Heart right ventricle (tissue), 16 donors: ENCODE data around the gene RBFOX1. TPM values are rescaled to one million over a fixed set of nuclear protein-coding genes. Genes with fewer than 3 reads are reported as not detected.

Experiments used
- ATAC-seq, 8 donors: fragments of 200-7000 bp; cut with Tn5 transposase; one replicate each; pipeline ENCODE4 v1.9.1; 2020; ENCODE audit warnings: mild to moderate bottlenecking in 8 of 8, moderate library complexity in 8 of 8, moderate number of reproducible peaks in 1 of 8
- DNase-seq, 2 donors: peaks; one replicate each; pipeline ENCODE4 v3.0.0-alpha.2; 2020
- H3K27ac ChIP-seq, 10 donors: fragments of 200-600 bp; sonication (generic) in 2 of 10; one replicate each; pipeline versions ENCODE4 v1.5.0 to v1.8.0; 2020 to 2022; ENCODE audit warnings: mild to moderate bottlenecking in 3 of 10
- H3K27me3 ChIP-seq, 7 donors: fragments of 200-600 bp; one replicate each; pipeline ENCODE4 v1.8.0; 2021 to 2022; ENCODE audit warnings: mild to moderate bottlenecking in 2 of 7
- H3K36me3 ChIP-seq, 9 donors: fragments of 200-600 bp; sonication (generic) in 1 of 9; one replicate each; pipeline versions ENCODE4 v1.5.0 to v1.8.0; 2020 to 2022; ENCODE audit warnings: mild to moderate bottlenecking in 2 of 9
- H3K4me1 ChIP-seq, 9 donors: fragments of 200-600 bp; sonication (generic) in 1 of 9; one replicate each; pipeline versions ENCODE4 v1.5.0 to v1.8.0; 2020 to 2022; ENCODE audit warnings: mild to moderate bottlenecking in 4 of 9
- H3K4me3 ChIP-seq, 10 donors: fragments of 200-600 bp; sonication (generic) in 2 of 10; one replicate each; pipeline versions ENCODE4 v1.5.0 to v1.8.0; 2020 to 2022; ENCODE audit warnings: mild to moderate bottlenecking in 7 of 10, moderate library complexity in 2 of 10
- H3K9me3 ChIP-seq, 11 donors: fragments of 200-600 bp in 10 of 11; sonication (generic) in 2 of 11; one replicate each; pipeline versions ENCODE4 v1.5.0 to v1.8.0; 2013 to 2022; ENCODE audit warnings: mild to moderate bottlenecking in 2 of 11, control low read depth in 1 of 11, moderate library complexity in 1 of 11
- CTCF ChIP-seq, 9 donors: fragments of 200-600 bp; sonication (generic) in 2 of 9; IDR thresholded peaks; one replicate each; pipeline versions ENCODE4 v1.5.0 to v1.8.0; 2021 to 2022; ENCODE audit warnings: antibody characterized with exemption in 9 of 9, mild to moderate bottlenecking in 5 of 9, moderate library complexity in 1 of 9
- whole genome bisulfite sequencing, 2 donors: extraction: QIAGEN DNeasy Blood & Tissue Kit; methylation state at CpG; one replicate each; pipeline ENCODE4 v1.1.7; 2013; ENCODE audit warnings: inconsistent platforms in 1 of 2; 5-methylcytosine and 5-hydroxymethylcytosine counted together
- intact Hi-C, 10 donors: fragments of 100-400 bp; cut with DNase I; formaldehyde crosslinking; loops; one replicate each; pipeline versions ENCODE4 v1.11.1 to v1.14.2; 2022
- polyA plus RNA-seq, 2 donors: library from polyadenylated mRNA; stranded (reverse); fragments of 200-250 nt; gene quantifications; one replicate each; pipeline ENCODE4 v1.2.3, GENCODE V29; 2013
- total RNA-seq, 10 donors: library from RNA; stranded (reverse); fragmentation: NEBNext Ultra II Directional in 3 of 10; extraction: Animal tissue kit (Norgen Biotek cat#: 25700) in 3 of 10; gene quantifications; one replicate each; pipeline versions ENCODE4 v1.2.1 to v1.2.4, GENCODE V29; 2021 to 2023
- donor health status: Arrhythmogenic right ventricular cardiomyopathy.
- donor health status: ischemic (EF 13 %, LVEDD 7.1; RV severe dilation, severe dysfunction).
- donor health status: healthy with polysubstance abuse.
- donor health status: DM: no; HTN: yes; CAD: no.
- donor health status: DM: no; HTN: no; CAD: no.
- donor health status: ischemic (EF 25% LVEDD 6.9; RV normal size, moderate dysfunction).
- donor health status: ischemic (EF 25% LVEDD 5.7; RV mildly dilated, moderate dysfunction).
- donor health status: healthy.
- donor health status: DM: yes; HTN: yes; CAD: no.
- donor health status: Ischemic cardiomyopathy.
- donor health status: ischemic (EF 35%, LVEDD 5.7; RV mildly dilated, moderate dysfunction).
- donor health status: nonischemic (EF 11% LVEDD 7.7; RV severe dilation, severe dysfunction).
- donor health status: DM: yes; HTN: yes; CAD: no.
- donor health status: PGD.
- donor health status: ischemic (EF 29% LVEDD 5.4; RV normal size, mild dysfunction).
- donor health status: nonischemic (EF 23%, LVEDD 6.1; RV moderate dilation, normal function).

RBFOX1 gene
- total and polyA plus RNA-seq, 12 donors = 11.1 to 82.9 (median 53.4) TPM

- Histone ChIP-seq H3K36me3 (no peaks in the 10 kb centered on the region), H3K4me1 (peaks cover 0 to 33% (median 9%) of the 10 kb centered on the region in 9 donors), H3K9me3 (peaks cover 0 to under 1% (median 0%) of the 10 kb centered on the region in 11 donors), H3K27ac (no peak overlapping the region), H3K27me3 (no peaks in the 10 kb centered on the region), H3K4me3 (no peak overlapping the region)
- TF ChIP-seq CTCF (IDR thresholded peaks at IDR 0.05) = no peak
- WGBS, 2 donors = 47 to 55% methylated on average over 3 of the region's 3 CpGs
- ATAC-seq = peak in 2 of 8 donors; percentile 42 to 56
- intact Hi-C loops = no loop called here
- no peak for DNase-seq
Observed at GRCh38 chr16:7380911-7381310, 48.3 kb downstream of the RBFOX1 start.

DNA sequence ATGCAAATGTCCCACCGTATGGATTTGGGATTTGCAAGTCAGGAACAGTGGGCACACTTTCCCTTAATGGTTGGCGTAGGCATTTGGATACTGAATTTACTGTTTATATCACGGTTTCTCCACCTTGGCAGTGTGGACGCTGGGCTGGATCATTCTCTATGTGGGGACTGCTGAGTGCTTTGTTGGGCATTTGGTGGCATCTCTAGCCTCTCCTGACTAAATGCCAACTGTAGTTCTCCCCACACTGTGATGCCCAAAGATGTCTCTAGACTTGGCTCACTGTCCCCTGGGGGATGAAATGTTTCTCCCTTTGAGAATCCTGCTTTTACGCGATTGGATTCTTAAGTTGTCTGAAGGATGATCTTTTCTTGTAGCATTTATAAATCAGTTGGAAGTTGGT is 49.0 kb downstream of the RBFOX1 start:
- WGBS, 2 donors = 71 to 78% methylated on average over 6 of the region's 6 CpGs
- H3K36me3 ChIP-seq = no peaks in the 10 kb centered on the region
- no peak overlapping the region for H3K4me3 ChIP-seq
- H3K9me3 ChIP-seq = peaks cover 0 to 3% (median 0%) of the 10 kb centered on the region in 11 donors
- peaks cover 0 to 33% (median 9%) of the 10 kb centered on the region in 9 donors for H3K4me1 ChIP-seq
- ATAC-seq (peak in 2 of 8 donors; percentile 30 to 41), DNase-seq (no peak)
- TF ChIP-seq CTCF (IDR thresholded peaks at IDR 0.05) = no peak
- H3K27ac ChIP-seq = no peak overlapping the region
- intact Hi-C loops = no loop called here
- no peaks in the 10 kb centered on the region for H3K27me3 ChIP-seq

DNA sequence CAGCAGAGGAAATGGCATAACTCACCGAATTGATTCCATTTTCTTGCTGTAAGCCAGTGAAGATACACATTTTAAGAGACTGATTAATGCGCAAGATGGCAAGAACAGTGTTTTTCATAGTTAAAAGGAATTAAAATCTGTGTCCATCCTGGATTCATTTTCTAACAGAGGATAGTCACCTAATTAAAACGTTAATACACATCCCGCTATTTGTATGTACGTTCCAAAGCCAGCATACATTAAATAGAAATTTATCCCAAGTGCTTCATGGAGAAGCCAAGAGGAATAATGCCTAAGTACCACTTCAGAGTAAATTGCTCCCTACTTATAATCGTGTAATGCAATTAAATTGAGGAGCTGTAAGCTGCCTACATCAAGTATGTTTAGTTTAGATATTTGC is 49.9 kb downstream of the RBFOX1 start:
- Histone ChIP-seq H3K9me3 (peaks cover 0 to 7% (median 0%) of the 10 kb centered on the region in 11 donors), H3K27me3 (no peaks in the 10 kb centered on the region), H3K4me3 (no peak overlapping the region), H3K27ac (no peak overlapping the region), H3K4me1 (peaks cover 0 to 33% (median 9%) of the 10 kb centered on the region in 9 donors), H3K36me3 (no peaks in the 10 kb centered on the region)
- 69 to 76% methylated on average over 6 of the region's 6 CpGs for WGBS, 2 donors
- no peak for DNase-seq
- no peak for TF ChIP-seq CTCF (IDR thresholded peaks at IDR 0.05)
- intact Hi-C loops = no loop called here
- no peak for ATAC-seq

- no peak for TF ChIP-seq CTCF (IDR thresholded peaks at IDR 0.05)
- Histone ChIP-seq H3K27me3 (no peaks in the 10 kb centered on the region), H3K9me3 (peaks cover 0 to 20% (median 0%) of the 10 kb centered on the region in 11 donors), H3K4me3 (no peak overlapping the region), H3K27ac (no peak overlapping the region), H3K36me3 (no peaks in the 10 kb centered on the region), H3K4me1 (peaks cover 0 to 9% (median 0%) of the 10 kb centered on the region in 9 donors)
- DNase-seq (no peak), ATAC-seq (peak in 5 of 8 donors; percentile 42 to 72 (median 50))
- intact Hi-C loops = no loop called here
- 50% methylated on average over 5 of the region's 5 CpGs for WGBS, 2 donors
Observed at GRCh38 chr16:7390974-7391373, 58.3 kb downstream of the RBFOX1 start.
